Thymus (tissue), 14 donors: ENCODE results near the gene ANAPC4. TPM values are rescaled to one million over a fixed set of nuclear protein-coding genes. Genes with fewer than 3 reads are reported as not detected.
A peak's percentile ranks its signal among the peaks of the same experiment; 100 is the strongest.
"Not testable (repeated sequence)": the region's sequence is repeated elsewhere in the genome, so short reads cannot be mapped to it uniquely, and the experiment has no call there.

Experiments
- DNase-seq, 9 donors: peaks; one replicate each; pipeline ENCODE4 v3.0.0-alpha.2; 2013; ENCODE audit warnings: low spot score in 9 of 9, low read depth in 6 of 9, missing footprints in 1 of 9
- H3K27ac ChIP-seq, 2 donors: one replicate each; pipeline ENCODE4 v1.5.1; 2013; ENCODE audit warnings: control low read depth in 1 of 2, low read depth in 1 of 2, low read length in 1 of 2, mild to moderate bottlenecking in 1 of 2, moderate library complexity in 1 of 2
- H3K27me3 ChIP-seq, 2 donors: one replicate each; pipeline ENCODE4 v1.5.1; 2013; ENCODE audit warnings: low read length in 1 of 2; ENCODE audit not compliant: control insufficient read depth in 2 of 2, insufficient read depth in 1 of 2
- H3K36me3 ChIP-seq, 2 donors: one replicate each; pipeline ENCODE4 v1.5.1; 2013; ENCODE audit warnings: low read length in 1 of 2, mild to moderate bottlenecking in 1 of 2, moderate library complexity in 1 of 2; ENCODE audit not compliant: control insufficient read depth in 2 of 2, insufficient read depth in 2 of 2
- H3K4me1 ChIP-seq, 2 donors: one replicate each; pipeline ENCODE4 v1.5.1; 2013; ENCODE audit warnings: low read length in 2 of 2; ENCODE audit not compliant: control insufficient read depth in 2 of 2, insufficient read depth in 2 of 2
- H3K4me3 ChIP-seq, 2 donors: one replicate each; pipeline ENCODE4 v1.5.1; 2013; ENCODE audit warnings: low read length in 2 of 2, control low read depth in 1 of 2, mild to moderate bottlenecking in 1 of 2
- H3K9me3 ChIP-seq, 2 donors: one replicate each; pipeline ENCODE4 v1.5.1; 2013; ENCODE audit warnings: low read length in 1 of 2, mild to moderate bottlenecking in 1 of 2; ENCODE audit not compliant: control insufficient read depth in 2 of 2, insufficient read depth in 1 of 2
- WGBS: extraction: QIAGEN DNeasy Blood & Tissue Kit; methylation state at CpG from one replicate; pipeline ENCODE4 v1.1.7; 2013; 5-methylcytosine and 5-hydroxymethylcytosine counted together
- long read RNA-seq, 10 donors: transcript quantifications; one replicate each; lab custom pipeline, GENCODE V29; 2026
- polyA plus RNA-seq: library from polyadenylated mRNA; stranded (reverse); fragments of 200-250 nt; gene quantifications from one replicate; pipeline ENCODE4 v1.2.3, GENCODE V29; 2013
- total RNA-seq: library from RNA; stranded (reverse); fragments of 120-200 nt; gene quantifications from one replicate; pipeline ENCODE4 v1.2.4, GENCODE V29; 2013
- donor health status: healthy.

ANAPC4 gene, protein sequence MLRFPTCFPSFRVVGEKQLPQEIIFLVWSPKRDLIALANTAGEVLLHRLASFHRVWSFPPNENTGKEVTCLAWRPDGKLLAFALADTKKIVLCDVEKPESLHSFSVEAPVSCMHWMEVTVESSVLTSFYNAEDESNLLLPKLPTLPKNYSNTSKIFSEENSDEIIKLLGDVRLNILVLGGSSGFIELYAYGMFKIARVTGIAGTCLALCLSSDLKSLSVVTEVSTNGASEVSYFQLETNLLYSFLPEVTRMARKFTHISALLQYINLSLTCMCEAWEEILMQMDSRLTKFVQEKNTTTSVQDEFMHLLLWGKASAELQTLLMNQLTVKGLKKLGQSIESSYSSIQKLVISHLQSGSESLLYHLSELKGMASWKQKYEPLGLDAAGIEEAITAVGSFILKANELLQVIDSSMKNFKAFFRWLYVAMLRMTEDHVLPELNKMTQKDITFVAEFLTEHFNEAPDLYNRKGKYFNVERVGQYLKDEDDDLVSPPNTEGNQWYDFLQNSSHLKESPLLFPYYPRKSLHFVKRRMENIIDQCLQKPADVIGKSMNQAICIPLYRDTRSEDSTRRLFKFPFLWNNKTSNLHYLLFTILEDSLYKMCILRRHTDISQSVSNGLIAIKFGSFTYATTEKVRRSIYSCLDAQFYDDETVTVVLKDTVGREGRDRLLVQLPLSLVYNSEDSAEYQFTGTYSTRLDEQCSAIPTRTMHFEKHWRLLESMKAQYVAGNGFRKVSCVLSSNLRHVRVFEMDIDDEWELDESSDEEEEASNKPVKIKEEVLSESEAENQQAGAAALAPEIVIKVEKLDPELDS
- 29.8 TPM for total RNA-seq
- polyA plus RNA-seq = 60.3 TPM
- long read RNA-seq, donor 1 = 0 reads
- long read RNA-seq, donor 2 = 0 reads
- long read RNA-seq, donor 3, partial matches to known transcripts = 31 of 35 reads
- long read RNA-seq, donor 3, other reads (novel, unspliced or antisense) = 0 of 35 reads
- long read RNA-seq, donor 4, partial matches to known transcripts = 0 of 1 reads
- long read RNA-seq, donor 4, other reads (novel, unspliced or antisense) = 0 of 1 reads
- long read RNA-seq, donor 5, partial matches to known transcripts = 37 of 42 reads
- long read RNA-seq, donor 5, other reads (novel, unspliced or antisense) = 0 of 42 reads
- long read RNA-seq, donor 6, partial matches to known transcripts = 17 of 19 reads
- long read RNA-seq, donor 6, other reads (novel, unspliced or antisense) = 0 of 19 reads
- long read RNA-seq, donor 7, partial matches to known transcripts = 11 of 14 reads
- long read RNA-seq, donor 7, other reads (novel, unspliced or antisense) = 0 of 14 reads
- long read RNA-seq, donor 8, partial matches to known transcripts = 0 of 2 reads
- long read RNA-seq, donor 8, other reads (novel, unspliced or antisense) = 0 of 2 reads
- long read RNA-seq, donor 9, partial matches to known transcripts = 8 of 8 reads
- long read RNA-seq, donor 9, other reads (novel, unspliced or antisense) = 0 of 8 reads
- long read RNA-seq, donor 10, partial matches to known transcripts = 0 of 1 reads
- long read RNA-seq, donor 10, other reads (novel, unspliced or antisense) = 0 of 1 reads

DNA sequence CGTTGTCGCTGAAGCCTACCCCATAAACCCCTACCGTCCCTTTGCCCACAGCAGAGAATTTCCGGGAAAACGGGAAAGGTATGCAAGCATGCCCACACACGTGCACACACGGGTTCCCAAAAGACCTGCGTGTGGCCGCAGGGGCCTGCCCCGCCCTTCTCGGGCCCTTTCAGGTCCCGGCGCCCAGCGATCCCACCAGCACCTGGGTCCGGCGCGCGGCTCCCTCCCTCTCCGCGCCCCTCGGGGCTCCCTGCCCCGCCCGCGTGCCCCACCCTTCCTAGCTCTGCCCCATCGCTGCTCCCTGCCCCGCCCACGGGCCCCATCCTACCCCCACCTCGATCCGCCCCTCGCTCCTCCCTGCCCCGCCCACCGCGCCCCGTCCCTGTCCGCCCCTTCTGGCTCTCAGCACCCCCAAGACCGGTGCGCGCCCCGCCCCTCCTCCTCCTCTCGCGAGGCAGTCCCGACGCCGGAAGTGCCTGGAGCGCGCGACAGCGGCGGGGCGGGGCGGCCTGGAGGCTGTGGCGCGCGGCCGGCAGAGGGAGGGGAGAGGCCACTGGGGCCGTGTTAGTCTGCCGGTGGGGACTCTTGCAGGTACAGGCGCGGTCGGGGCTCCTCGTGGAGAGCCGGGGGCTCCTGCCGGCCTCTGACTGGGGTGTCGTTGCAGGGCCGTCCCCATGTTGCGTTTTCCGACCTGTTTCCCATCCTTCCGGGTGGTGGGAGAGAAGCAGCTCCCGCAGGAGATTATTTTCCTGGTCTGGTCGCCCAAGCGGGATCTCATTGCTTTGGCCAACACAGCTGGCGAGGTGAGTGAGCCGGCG lies at the start of gene ANAPC4:
Gene ANAPC4, plus strand, starts transcription at position 510 of the 818 bp plus-strand sequence. Its CDS starts 165 bp downstream, at position 675.
- Histone ChIP-seq H3K27me3 (no peaks in the 10 kb centered on the region), H3K27ac (peak within 1 kb of the TSS; percentile 61 to 85), H3K4me3 (peak within 1 kb of the TSS; percentile 95 to 98), H3K9me3 (peaks cover 0 to 5% of the 10 kb centered on the region in 2 donors), H3K4me1 (peaks cover 18 to 25% of the 10 kb centered on the region in 2 donors), H3K36me3 (peaks cover 9 to 15% of the 10 kb centered on the region in 2 donors)
- under 1% methylated on average over 74 of the region's 74 CpGs for WGBS
- DNase-seq = peak; percentile 64 to 96 (median 91)

DNA sequence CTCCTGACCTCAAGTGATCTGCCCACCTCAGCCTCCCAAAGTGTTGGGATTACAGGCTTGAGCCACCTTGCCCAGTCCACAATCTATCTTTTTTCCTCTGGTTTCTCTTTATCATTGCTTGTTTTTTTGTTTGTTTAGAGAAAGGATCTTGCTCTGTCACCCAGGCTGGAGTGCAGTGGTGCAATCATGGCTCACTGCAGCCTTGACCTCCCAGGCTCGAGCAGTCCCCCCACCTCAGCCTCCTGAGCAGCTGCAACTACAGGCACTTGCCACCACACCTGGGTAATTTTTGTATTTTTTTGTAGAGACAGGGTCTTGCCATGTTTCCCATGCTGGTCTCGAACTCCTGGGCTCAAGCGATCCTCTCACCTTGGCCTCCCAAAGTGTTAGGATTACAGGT lies 48.6 kb upstream of the ANAPC4 start:
- H3K9me3 ChIP-seq, H3K27me3 ChIP-seq, H3K4me3 ChIP-seq, H3K27ac ChIP-seq, DNase-seq, H3K4me1 ChIP-seq, H3K36me3 ChIP-seq: not testable (repeated sequence)
- WGBS = 95% methylated on average over 3 of the region's 3 CpGs

DNA sequence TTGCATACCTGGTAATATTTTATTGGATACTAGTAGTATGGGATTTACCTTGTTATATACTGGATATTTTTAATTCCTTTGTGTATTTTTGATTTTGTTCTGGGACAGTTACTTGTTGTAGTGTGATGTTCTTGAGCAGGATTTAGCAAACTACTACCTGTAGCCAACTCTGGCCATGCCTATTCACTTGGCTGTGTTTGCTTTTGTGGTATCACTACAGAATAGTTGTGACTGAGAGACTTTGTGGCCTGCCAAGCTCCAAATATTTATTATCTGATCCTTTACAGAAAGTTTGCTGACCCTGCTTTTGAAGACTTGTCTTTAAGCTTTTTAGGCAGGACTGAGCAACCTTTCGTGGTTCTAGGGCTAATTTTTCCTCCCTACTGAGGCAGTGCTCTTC lies 46.7 kb upstream of the ANAPC4 start:
- no peaks in the 10 kb centered on the region for H3K36me3 ChIP-seq
- no peak for DNase-seq
- 96% methylated on average over 1 of the region's 1 CpG for WGBS
- H3K9me3 ChIP-seq = no peaks in the 10 kb centered on the region
- H3K27me3 ChIP-seq = no peaks in the 10 kb centered on the region
- no peaks in the 10 kb centered on the region for H3K4me1 ChIP-seq
- H3K4me3 ChIP-seq = no peak overlapping the region
- no peak overlapping the region for H3K27ac ChIP-seq

DNA sequence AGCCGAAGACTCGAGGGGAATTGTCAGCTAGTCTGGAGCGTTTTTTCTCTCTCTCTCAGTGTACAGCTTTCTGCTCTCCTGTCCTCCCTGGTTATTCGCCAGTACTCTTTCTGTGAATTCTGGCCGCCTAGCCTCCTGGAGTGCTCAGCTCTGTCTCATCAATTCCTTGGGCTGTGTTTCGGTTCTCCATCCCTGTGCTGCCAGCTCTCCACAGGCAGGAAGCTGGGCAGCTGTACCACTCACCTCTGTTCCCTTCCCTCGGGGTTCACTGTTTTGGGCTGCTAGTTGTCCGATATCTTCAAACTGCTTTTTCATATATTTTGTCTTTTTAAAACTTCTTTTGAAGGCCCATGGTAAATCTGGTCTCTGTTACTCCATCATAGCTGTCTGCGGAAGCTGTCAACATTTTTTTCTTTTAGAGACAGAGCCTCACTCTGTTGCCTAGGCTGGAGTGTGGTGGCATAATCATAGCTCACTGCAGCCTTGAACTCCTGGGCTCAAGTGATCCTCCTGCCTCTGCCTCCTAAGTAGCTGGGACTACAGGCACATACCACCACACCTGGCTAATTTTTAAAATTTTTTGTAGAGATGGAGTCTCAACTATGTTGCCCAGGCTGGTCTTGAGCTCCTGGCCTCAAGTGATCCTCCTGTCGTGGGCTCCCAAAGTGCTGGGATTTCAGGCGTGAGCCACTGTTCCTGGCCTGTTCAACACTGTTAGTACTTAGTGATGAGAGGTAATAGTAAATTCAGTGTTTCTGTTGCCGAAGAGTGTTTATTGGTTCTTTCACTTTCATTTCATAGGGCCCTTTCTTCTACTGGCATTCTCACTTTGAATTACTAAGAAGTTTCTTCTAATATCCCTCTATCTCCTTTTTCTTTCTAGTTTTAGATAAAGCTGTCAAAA lies 45.9 kb upstream of the ANAPC4 start:
- no peaks in the 10 kb centered on the region for H3K9me3 ChIP-seq
- DNase-seq = no peak
- no peak overlapping the region for H3K27ac ChIP-seq
- 91% methylated on average over 12 of the region's 12 CpGs for WGBS
- H3K4me3 ChIP-seq = no peak overlapping the region
- H3K36me3 ChIP-seq = no peaks in the 10 kb centered on the region
- H3K4me1 ChIP-seq = no peaks in the 10 kb centered on the region
- H3K27me3 ChIP-seq = no peaks in the 10 kb centered on the region

DNA sequence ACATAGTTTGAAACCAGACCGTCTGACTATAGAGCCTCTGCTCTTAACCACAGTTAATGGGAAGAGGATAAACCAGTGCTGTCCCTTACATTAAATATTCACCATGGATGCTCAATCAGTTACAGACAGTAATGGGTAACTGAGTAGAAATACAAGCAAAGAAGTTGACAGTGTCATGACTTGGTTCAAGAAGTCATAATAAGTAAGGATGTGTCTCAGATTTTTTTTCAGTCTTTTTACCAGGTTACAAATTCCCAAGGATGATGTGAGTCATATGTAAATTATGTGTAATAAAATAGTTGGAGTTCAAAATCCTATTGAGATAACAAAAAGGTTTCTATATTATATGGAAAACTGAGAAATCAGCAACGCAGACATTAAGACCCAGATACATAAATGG lies 33.4 kb upstream of the ANAPC4 start:
- no peak overlapping the region for H3K4me3 ChIP-seq
- H3K9me3 ChIP-seq = no peaks in the 10 kb centered on the region
- WGBS = 97% methylated on average over 2 of the region's 2 CpGs
- no peak for DNase-seq
- H3K27ac ChIP-seq = no peak overlapping the region
- H3K27me3 ChIP-seq = no peaks in the 10 kb centered on the region
- no peaks in the 10 kb centered on the region for H3K4me1 ChIP-seq
- no peaks in the 10 kb centered on the region for H3K36me3 ChIP-seq

DNA sequence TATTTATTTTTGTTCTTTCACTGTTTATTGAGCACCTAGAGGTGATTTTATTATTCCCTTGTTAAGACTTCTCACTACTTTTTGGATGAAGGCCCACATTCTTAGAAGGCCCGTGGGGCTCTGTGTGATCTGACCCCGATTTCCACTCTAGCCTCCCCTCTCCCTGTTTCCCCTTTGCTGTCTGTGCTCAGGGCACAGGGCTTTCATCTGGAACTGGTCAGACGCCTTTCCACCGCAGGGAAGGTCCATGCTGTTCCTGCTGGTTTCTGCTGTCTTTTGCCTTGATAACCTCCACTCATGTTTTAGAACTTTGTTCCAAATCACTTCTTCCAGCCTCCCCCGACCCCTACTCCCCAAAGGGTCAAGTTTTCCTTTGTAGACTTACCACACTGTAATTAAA lies 31.3 kb upstream of the ANAPC4 start:
- H3K36me3 ChIP-seq = no peaks in the 10 kb centered on the region
- H3K9me3 ChIP-seq = no peaks in the 10 kb centered on the region
- 93% methylated on average over 5 of the region's 5 CpGs for WGBS
- H3K27me3 ChIP-seq = no peaks in the 10 kb centered on the region
- no peak for DNase-seq
- H3K4me1 ChIP-seq = no peaks in the 10 kb centered on the region
- no peak overlapping the region for H3K4me3 ChIP-seq
- no peak overlapping the region for H3K27ac ChIP-seq

DNA sequence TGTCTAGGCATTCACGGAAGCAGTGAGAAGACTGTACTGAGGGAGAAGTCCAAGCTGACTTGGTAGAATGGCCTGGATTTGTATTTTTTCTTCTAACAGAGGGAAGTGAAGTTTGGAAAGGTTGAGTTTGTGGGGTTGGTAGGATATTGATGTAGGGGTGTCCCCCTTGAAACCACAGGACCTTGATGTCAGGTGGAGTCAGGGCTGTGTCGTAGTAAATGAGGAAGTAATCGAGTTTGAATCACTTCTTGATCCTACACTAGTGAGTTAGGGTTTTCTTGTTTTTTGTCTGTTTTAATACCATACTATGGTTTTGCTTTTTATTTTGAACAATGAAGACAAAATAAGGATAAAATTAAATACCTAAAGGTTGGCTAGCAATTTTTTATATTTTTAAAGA lies 30.1 kb upstream of the ANAPC4 start:
- Histone ChIP-seq H3K4me1 (no peaks in the 10 kb centered on the region), H3K36me3 (peaks cover 0 to 1% of the 10 kb centered on the region in 2 donors), H3K9me3 (no peaks in the 10 kb centered on the region), H3K27me3 (no peaks in the 10 kb centered on the region), H3K27ac (no peak overlapping the region), H3K4me3 (no peak overlapping the region)
- no peak for DNase-seq
- 59% methylated on average over 3 of the region's 3 CpGs for WGBS
